ENCODE results near the gene HOXA11. TPM values are rescaled to one million over a fixed set of nuclear protein-coding genes. Genes with fewer than 3 reads are reported as not detected.

Gene HOXA11
- polyA plus RNA-seq, 1 donor from 2014 or later: not detected

DNA sequence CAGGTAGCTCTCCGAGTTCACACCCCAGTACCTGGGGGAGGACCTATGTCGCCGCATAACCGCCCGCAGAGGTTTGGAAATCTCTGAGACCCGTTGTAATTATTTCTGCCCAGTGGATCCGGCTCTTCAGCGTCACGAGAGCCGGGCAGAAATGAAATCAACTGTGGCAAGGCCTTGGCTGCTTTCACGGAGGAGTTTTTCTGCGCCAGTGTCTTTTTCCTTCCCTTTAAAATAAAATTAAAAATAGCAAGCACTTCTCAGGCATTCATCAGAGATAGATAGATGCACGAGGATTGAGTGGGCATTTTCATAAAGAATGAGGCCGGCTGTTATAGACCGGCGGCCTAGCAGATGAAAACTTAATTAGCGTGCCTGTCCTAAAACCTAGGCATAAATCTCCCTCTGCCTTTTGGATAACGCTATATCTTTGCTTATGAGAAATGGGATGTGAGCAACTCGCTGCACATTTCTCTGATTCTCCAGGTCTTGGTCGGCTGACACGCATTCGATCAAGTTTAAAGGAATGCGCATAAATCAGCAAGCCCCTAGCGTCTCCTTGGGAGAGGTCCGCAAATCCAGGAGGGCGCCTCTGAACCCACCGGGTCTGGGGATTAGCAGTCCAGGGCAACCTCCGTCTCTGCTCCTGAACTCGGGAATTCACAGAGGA lies 8.4 kb upstream of the HOXA11 start:
- Histone ChIP-seq H3K36me3 (ENCODE audit: insufficient read depth, low read length) (no peaks in the 10 kb centered on the region), H3K9ac (ENCODE audit: low read length) (no peak overlapping the region), H3K9me3 (ENCODE audit: low read length) (no peaks in the 10 kb centered on the region), H3K4me3 (ENCODE audit: low read length) (no peak overlapping the region), H3K79me2 (replicated peaks; ENCODE audit: insufficient read depth, low read length) (no peaks in the 10 kb centered on the region), H3K4me2 (ENCODE audit: low read length) (no peak overlapping the region), H3K9me2 (ENCODE audit: insufficient read depth, low read length) (no peaks in the 10 kb centered on the region), H3F3A (ENCODE audit: insufficient read depth, low read length, poor library complexity, severe bottlenecking) (no peaks in the 10 kb centered on the region), H3K27ac (ENCODE audit: low read length) (no peak overlapping the region), H2AFZ (ENCODE audit: low read depth, low read length) (no peak overlapping the region), H3K27me3 (ENCODE audit: insufficient read depth, low read depth, low read length) (peaks cover 100% of the 10 kb centered on the region), H4K20me1 (ENCODE audit: insufficient read depth) (no peaks in the 10 kb centered on the region)
- TF ChIP-seq TAF1 (IDR thresholded peaks at IDR 0.05; ENCODE audit: low read depth) (no peak), SMC3 (conservative IDR thresholded peaks at IDR 0.05; ENCODE audit: poor library complexity) (no peak), RAD21 (conservative IDR thresholded peaks at IDR 0.05) (no peak), MXI1 (conservative IDR thresholded peaks at IDR 0.05; ENCODE audit: poor library complexity, severe bottlenecking) (no peak), POLR2AphosphoS5 (IDR thresholded peaks at IDR 0.05) (peak; percentile 15), EZH2 (IDR thresholded peaks at IDR 0.05; ENCODE audit: borderline replicate concordance, insufficient read depth, low read length, poor library complexity, severe bottlenecking) (peak; percentile 37), EP300 (conservative IDR thresholded peaks at IDR 0.05; ENCODE audit: poor library complexity, severe bottlenecking) (no peak)
- TF ChIP-seq, protein P1, sequence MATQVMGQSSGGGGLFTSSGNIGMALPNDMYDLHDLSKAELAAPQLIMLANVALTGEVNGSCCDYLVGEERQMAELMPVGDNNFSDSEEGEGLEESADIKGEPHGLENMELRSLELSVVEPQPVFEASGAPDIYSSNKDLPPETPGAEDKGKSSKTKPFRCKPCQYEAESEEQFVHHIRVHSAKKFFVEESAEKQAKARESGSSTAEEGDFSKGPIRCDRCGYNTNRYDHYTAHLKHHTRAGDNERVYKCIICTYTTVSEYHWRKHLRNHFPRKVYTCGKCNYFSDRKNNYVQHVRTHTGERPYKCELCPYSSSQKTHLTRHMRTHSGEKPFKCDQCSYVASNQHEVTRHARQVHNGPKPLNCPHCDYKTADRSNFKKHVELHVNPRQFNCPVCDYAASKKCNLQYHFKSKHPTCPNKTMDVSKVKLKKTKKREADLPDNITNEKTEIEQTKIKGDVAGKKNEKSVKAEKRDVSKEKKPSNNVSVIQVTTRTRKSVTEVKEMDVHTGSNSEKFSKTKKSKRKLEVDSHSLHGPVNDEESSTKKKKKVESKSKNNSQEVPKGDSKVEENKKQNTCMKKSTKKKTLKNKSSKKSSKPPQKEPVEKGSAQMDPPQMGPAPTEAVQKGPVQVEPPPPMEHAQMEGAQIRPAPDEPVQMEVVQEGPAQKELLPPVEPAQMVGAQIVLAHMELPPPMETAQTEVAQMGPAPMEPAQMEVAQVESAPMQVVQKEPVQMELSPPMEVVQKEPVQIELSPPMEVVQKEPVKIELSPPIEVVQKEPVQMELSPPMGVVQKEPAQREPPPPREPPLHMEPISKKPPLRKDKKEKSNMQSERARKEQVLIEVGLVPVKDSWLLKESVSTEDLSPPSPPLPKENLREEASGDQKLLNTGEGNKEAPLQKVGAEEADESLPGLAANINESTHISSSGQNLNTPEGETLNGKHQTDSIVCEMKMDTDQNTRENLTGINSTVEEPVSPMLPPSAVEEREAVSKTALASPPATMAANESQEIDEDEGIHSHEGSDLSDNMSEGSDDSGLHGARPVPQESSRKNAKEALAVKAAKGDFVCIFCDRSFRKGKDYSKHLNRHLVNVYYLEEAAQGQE (IDR thresholded peaks at IDR 0.05; ENCODE audit: borderline replicate concordance): no peak
- TF ChIP-seq, protein P2, sequence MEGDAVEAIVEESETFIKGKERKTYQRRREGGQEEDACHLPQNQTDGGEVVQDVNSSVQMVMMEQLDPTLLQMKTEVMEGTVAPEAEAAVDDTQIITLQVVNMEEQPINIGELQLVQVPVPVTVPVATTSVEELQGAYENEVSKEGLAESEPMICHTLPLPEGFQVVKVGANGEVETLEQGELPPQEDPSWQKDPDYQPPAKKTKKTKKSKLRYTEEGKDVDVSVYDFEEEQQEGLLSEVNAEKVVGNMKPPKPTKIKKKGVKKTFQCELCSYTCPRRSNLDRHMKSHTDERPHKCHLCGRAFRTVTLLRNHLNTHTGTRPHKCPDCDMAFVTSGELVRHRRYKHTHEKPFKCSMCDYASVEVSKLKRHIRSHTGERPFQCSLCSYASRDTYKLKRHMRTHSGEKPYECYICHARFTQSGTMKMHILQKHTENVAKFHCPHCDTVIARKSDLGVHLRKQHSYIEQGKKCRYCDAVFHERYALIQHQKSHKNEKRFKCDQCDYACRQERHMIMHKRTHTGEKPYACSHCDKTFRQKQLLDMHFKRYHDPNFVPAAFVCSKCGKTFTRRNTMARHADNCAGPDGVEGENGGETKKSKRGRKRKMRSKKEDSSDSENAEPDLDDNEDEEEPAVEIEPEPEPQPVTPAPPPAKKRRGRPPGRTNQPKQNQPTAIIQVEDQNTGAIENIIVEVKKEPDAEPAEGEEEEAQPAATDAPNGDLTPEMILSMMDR (IDR thresholded peaks at IDR 0.05; ENCODE audit: poor library complexity, severe bottlenecking): no peak

DNA sequence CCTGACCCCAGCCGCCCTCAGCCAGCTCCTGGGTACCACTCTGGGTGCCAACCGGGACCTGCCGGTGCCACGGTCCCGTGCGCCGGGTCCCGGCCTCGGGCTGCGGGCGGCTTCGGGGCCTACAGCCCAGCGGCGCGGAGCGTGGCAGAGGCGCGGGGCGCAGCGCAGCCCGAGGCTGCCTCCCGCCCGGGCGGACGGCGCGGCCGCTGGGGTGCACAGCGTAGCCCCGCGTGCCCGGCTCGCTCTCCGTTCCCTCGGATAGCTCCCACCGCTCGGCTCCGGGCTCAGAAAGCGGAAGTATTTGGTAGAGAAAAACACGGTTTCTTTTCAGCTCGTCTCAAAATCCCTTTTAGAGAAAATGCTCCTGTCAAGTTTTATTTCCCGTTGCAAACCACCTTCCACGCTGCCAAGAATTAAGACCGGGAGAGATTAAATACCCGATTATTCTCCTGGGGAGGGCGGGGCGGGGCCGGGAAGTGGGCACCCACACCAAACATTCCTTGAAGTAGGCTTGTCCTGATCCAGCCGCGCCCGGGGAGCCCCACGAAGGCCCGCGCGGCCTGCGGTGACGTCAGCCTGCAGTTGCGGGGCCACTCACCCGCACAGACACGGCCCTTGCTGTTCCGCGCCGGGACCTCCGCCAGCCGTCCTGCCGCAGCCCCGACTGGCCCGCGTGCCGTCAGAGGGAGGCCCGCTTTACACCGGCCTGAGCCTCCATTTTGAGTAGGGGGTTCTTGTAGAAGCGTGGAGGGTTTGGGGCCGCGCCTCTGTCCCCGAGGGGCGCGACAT lies 7.7 kb upstream of the HOXA11 start:
- no peaks in the 10 kb centered on the region for H3F3A ChIP-seq (ENCODE audit: insufficient read depth, low read length, poor library complexity, severe bottlenecking)
- H4K20me1 ChIP-seq (ENCODE audit: insufficient read depth): no peaks in the 10 kb centered on the region
- H3K4me3 ChIP-seq (ENCODE audit: low read length): no peak overlapping the region
- no peak overlapping the region for H3K4me2 ChIP-seq (ENCODE audit: low read length)
- H3K27me3 ChIP-seq (ENCODE audit: insufficient read depth, low read depth, low read length): peaks cover 100% of the 10 kb centered on the region
- H3K36me3 ChIP-seq (ENCODE audit: insufficient read depth, low read length): no peaks in the 10 kb centered on the region
- no peaks in the 10 kb centered on the region for H3K9me2 ChIP-seq (ENCODE audit: insufficient read depth, low read length)
- TF ChIP-seq POLR2AphosphoS5 (IDR thresholded peaks at IDR 0.05) (no peak), EZH2 (IDR thresholded peaks at IDR 0.05; ENCODE audit: borderline replicate concordance, insufficient read depth, low read length, poor library complexity, severe bottlenecking) (no peak), EP300 (conservative IDR thresholded peaks at IDR 0.05; ENCODE audit: poor library complexity, severe bottlenecking) (no peak), TAF1 (IDR thresholded peaks at IDR 0.05; ENCODE audit: low read depth) (no peak), SMC3 (conservative IDR thresholded peaks at IDR 0.05; ENCODE audit: poor library complexity) (no peak), RAD21 (conservative IDR thresholded peaks at IDR 0.05) (no peak), MXI1 (conservative IDR thresholded peaks at IDR 0.05; ENCODE audit: poor library complexity, severe bottlenecking) (no peak)
- TF ChIP-seq, protein P1 (IDR thresholded peaks at IDR 0.05; ENCODE audit: borderline replicate concordance): no peak
- TF ChIP-seq, protein P2 (IDR thresholded peaks at IDR 0.05; ENCODE audit: poor library complexity, severe bottlenecking): no peak
- no peak overlapping the region for H3K27ac ChIP-seq (ENCODE audit: low read length)
- no peaks in the 10 kb centered on the region for H3K79me2 ChIP-seq (replicated peaks; ENCODE audit: insufficient read depth, low read length)
- H3K9me3 ChIP-seq (ENCODE audit: low read length): no peaks in the 10 kb centered on the region
- no peak overlapping the region for H3K9ac ChIP-seq (ENCODE audit: low read length)
- H2AFZ ChIP-seq (ENCODE audit: low read depth, low read length): no peak overlapping the region
